Muscle of arm (tissue), 12 donors: ENCODE results near the gene ABCC2. TPM values are rescaled to one million over a fixed set of nuclear protein-coding genes. Genes with fewer than 3 reads are reported as not detected.

ENCODE experiments used
- DNase-seq: peaks from one replicate; pipeline ENCODE4 v3.0.0-alpha.2; 2013
- polyA plus RNA-seq, 12 donors: library from polyadenylated mRNA; unstranded; fragments of 120-200 nt; gene quantifications; one replicate each; pipeline ENCODE4 v1.2.1, GENCODE V29; 2013; ENCODE audit not compliant: insufficient read length in 12 of 12

ABCC2 gene
- polyA plus RNA-seq, 12 donors, result 0.53 to 1.4 (median 0.95) TPM; not detected in 2

- no peak for DNase-seq
These were observed 11.9 kb upstream of the ABCC2 start for GRCh38 chr10:99770408-99771045.

- no peak for DNase-seq
These were observed 6.6 kb upstream of the ABCC2 start for GRCh38 chr10:99775850-99776249.

DNA sequence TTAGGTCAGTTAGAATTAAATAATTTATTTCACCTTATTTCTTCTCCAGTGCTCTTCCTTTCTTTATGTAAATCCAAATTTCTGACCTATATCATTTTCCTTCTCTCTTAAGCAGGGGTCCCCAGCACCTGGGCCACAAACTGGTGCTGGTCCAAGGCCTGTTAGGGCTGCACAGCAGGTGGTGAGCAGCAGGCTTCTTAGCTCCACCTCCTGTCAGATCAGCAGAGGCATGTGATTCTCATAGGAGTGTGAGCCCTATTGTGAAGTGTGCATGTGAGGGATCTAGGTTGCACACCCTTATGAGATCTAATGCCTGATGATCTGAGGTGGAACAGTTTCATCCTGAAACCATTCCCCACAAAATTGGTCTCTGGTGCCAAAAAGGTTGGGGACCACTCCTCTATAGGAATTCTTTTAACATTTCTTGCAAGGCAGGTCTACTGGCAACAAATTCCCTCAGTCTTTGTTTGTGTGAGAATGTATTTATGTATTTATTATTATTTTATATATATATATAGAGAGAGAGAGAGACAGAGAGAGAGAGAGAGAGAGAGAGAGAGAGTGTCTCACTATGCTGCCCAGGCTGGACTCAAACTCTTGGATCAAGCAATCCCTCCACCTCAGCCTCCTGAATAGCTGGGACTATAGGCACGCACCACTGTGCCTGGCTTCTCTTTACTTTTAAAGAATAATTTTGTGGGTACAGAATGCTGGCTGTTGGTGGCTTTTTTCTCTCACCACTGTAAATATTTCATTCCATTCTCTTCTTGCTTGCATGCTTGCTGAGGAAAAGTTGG, 4.3 kb upstream of the ABCC2 start:
- no peak for DNase-seq

GRCh38 chr10:99779335-99779734, 3.1 kb upstream of the ABCC2 start:
- DNase-seq, result no peak

- no peak for DNase-seq
These were observed 558 bp upstream of the ABCC2 start for GRCh38 chr10:99781734-99782429.

- DNase-seq, result peak; percentile 2
These were observed 1.7 kb downstream of the ABCC2 start for GRCh38 chr10:99784016-99784726.

DNA sequence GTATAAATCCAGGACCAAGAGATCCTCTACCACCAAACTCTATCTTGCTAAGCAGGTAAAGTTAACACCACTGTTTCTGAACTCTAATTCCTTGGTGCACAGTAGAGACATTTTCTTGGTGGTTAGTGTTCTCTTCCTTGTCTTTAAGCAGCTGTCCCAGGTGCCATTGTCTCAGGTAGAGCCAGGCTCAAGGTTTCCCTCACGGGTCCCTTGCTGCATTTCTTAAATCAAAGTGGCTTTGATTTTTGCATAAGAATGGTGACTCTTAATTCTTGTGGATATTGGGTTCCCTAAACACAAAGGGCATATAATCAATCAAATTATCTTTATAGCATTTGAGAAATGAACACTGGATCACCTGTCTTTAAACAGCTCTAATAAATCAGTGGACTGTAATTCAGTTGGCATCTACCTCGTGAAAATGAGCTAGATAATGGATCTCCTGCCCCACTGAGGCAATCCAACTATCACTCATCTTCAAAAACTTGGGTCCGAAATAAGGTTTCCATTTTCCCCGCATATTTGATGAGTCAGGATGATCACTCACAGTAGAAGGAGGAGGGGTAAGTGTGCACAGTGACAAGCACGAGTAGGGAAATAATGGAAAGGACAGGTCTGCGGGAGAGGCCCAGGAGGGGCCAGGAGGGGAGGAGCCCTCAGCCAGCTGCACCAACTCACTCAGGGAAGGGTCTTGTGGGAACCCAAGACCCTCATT, 2.4 kb downstream of the ABCC2 start:
- DNase-seq, result no peak

- DNase-seq, result no peak
These were observed 3.2 kb downstream of the ABCC2 start for GRCh38 chr10:99785646-99786045.

GRCh38 chr10:99787311-99787710, 4.9 kb downstream of the ABCC2 start:
- no peak for DNase-seq

DNA sequence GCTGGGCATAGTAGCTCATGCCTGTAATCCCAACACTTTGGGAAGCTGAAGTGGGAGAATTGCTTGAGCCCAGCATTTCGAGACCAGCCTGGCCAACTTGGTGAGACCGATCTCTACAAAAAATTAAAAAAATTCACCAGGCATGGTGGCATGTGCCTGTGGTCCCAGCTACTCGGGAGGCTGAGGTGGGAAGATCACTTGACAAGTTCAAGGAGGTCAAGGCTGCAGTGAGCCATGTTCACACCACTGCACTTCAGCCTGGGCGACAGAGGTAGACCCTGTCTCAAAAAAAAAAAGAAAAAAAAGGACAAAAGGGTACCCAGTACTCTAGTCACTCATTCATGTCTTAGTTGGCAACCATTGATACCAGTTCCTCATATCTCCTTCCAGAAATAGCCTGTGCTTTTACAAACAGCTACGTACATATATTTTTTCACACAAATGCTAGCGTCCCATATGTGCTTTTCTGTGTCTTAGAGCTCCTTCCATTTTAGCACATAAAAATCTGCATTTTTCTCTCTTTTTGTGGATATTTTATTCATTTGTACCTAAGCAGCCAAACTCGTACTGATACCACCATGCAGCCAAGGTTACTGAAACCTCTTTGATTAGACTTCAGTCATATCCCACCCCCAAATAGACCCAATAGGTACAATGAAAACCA, 5.5 kb downstream of the ABCC2 start:
- no peak for DNase-seq

DNA sequence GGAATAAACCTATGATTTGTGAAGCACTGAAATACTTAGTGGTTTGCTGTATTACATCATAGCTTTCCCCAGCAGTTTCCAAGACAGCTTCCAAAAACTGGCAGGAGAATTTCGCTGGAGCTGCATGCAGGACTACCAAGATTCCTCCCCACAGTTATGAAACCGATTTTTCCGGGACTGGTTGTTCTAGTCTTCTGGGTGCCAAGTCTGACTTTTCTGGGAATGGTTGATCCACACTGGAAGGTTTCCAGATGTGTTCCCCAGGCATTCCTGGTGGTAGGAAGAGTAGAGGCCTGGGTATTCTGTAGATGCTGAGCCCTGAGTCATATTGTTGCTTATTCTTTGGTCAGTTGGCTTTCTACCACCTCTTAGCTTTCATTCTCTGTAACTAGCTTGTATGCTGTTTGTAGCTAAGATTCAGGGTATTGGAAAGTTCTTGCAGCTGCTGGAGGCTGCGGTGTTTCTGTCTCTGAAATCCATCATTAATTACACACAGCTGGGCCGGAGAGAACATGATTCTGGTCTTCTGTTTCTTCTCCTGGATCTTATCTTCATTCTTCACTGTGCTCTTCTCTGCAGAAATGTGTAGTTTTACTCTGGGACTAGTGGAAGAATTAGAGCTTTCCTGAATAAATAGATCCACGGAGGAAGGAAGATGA, 6.3 kb downstream of the ABCC2 start:
- DNase-seq, result peak; percentile 73

DNA sequence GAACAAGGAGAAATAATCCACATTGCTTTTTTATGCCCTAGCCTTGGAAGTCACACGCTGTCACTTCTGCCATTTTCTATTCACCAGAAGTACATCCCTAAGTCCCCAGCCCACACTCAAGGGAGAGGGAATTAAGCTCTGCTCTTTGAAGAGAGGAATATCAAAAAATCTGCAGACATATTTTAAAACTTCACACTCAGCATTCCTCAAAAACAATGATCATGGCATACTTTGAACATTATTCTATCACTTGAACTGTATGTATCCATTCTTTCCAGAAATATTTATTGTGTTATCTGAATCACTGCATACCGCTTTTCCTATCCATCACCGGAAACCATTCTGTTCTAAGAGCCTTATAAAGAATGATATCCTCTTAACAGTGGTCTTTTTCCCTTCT, 9.4 kb downstream of the ABCC2 start:
- no peak for DNase-seq

- no peak for DNase-seq
These were observed 11.4 kb downstream of the ABCC2 start for GRCh38 chr10:99793819-99794218.

GRCh38 chr10:99796928-99797327, 14.5 kb downstream of the ABCC2 start:
- DNase-seq, result no peak

DNA sequence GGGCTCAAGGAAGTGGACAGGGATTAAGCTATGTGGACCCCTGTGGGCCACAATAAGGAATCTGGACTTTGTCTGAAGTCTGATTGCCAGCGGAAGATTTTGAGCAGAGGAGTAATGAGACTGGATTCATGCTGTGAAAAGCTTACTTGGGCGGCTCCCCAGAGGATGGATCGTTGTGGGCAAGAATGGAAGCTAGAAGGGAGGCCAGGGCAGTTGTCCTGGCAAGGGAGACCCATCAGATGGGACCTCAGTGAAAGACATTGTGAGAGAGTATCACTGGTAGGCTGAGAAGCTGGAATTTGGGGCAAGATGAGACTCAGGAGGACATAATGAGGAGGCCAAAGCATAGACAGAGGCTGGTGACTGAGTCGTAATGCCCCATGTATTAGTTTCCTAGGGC, 15.6 kb downstream of the ABCC2 start:
- DNase-seq, result no peak

GRCh38 chr10:99798920-99799319, 16.5 kb downstream of the ABCC2 start:
- DNase-seq, result no peak

- DNase-seq, result no peak
These were observed 17.2 kb downstream of the ABCC2 start for GRCh38 chr10:99799613-99800012.

DNA sequence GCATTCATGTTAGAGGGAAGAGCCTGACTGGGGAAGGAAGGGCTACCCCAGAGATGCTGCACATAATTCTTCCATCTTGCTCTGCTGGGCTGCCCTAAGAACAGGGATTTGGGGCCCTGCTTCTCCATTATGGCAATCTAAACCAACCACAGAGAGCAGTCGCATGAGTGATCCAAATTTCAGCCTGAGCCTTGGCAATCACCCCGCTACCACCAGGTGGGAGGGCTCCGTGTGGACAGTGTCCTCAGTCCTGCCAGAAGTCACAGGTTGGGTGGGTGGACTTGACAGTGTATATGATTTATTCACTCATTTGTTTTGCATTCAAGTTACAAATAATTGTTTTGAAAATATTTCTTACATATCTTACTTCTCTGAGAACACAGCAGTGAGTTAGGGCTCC, 22.0 kb downstream of the ABCC2 start:
- DNase-seq, result no peak

DNA sequence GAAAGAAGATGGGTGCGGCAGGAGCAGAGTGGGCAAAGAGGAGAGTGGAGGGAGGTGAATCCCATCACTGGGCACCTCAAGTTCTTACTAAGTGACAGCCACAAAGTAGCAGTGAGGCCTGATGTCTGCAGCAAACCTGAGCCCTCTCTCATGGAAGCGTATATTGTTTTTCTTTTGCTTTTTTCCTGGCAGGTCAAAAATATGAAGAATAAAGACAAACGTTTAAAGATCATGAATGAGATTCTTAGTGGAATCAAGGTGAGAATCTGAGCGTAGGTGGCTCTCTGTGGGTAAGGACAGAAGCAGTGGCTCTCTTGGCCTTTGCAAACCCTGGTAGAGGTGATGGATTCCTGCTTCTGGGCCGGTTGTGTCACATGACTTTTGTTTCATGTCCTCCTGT, 22.8 kb downstream of the ABCC2 start:
- DNase-seq, result no peak

DNA sequence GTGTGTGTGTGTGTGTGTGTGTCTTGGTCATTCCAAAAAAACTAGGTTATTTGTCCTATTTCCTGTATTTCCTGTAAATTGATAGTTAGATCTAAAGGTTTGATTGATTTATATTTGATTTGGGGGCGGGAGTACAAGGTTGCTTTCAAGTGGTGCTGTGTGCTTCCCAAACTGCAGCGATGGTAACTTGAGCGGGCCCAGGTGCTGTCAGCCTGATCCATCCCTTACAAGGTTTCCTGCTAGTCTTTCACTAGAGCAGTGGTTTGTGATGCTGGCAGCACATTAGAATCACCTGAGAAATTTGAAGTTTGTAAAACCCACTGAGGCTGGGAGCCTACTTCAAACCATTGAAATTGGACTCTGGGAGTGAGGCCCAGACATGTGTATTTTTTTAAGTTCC, 23.7 kb downstream of the ABCC2 start:
- DNase-seq, result no peak

DNA sequence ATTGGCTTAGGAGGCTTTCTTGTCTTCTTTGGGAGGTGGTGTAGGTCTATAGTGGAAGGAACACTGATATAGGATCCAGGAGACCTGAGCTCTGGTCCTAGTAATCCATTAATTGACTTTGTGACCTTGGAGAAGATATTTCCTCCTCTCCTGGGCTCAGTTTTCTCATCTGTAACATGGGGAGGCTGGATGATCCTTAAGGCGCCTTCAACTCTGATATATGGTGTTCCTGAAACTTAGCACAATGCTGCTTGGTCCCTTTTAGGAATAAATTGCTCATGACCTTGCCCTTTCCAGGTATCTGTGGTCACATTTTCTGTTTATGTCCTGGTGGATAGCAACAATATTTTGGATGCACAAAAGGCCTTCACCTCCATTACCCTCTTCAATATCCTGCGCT, 25.3 kb downstream of the ABCC2 start:
- DNase-seq, result no peak
